BJ (cell line): ENCODE results near the gene NUP153. TPM values are rescaled to one million over a fixed set of nuclear protein-coding genes. Genes with fewer than 3 reads are reported as not detected.
"Not testable (repeated sequence)": the region's sequence is repeated elsewhere in the genome, so short reads cannot be mapped to it uniquely, and the experiment has no call there.

Source experiments
- CTCF ChIA-PET: fragments of 350-600 bp; formaldehyde crosslinking; extraction: SDS; loops from one replicate; lab custom pipeline; 2021; ENCODE audit warnings: antibody characterized with exemption, inconsistent platforms; lab: Yijun Ruan, JAX
- POLR2A ChIA-PET: fragments of 300-600 bp; sonication (Branson Sonifier 250); formaldehyde crosslinking; extraction: SDS; loops from one replicate; lab custom pipeline; 2021; ENCODE audit warnings: antibody characterized with exemption; lab: Charles Lee
- DNase-seq: peaks from one replicate; pipeline ENCODE4 v3.0.0-alpha.2; 2011; ENCODE audit warnings: low read depth
- H3K27me3 ChIP-seq: 2 replicates; pipeline ENCODE4 v1.6.0; 2011; ENCODE audit warnings: low read length; ENCODE audit not compliant: control insufficient read depth, insufficient read depth
- H3K36me3 ChIP-seq: 2 replicates; pipeline ENCODE4 v1.5.1; 2011; ENCODE audit warnings: low read length; ENCODE audit not compliant: control insufficient read depth, insufficient read depth
- H3K4me3 ChIP-seq: 2 replicates; pipeline ENCODE4 v1.5.1; 2011; ENCODE audit warnings: low read depth, mild to moderate bottlenecking, control low read depth, low read length
- polyA plus RNA-seq: library from polyadenylated mRNA; depleted of rRNA; stranded (reverse); fragments of >200 nt; gene quantifications from 2 replicates; pipeline ENCODE4 v1.2.3, GENCODE V29; 2011
- TF ChIP-seq, protein P1 (sequence below): IDR thresholded peaks from 2 replicates; pipeline ENCODE4 v1.5.1; 2011; ENCODE audit warnings: low read depth, mild to moderate bottlenecking, control low read depth, inconsistent platforms, low read length, moderate library complexity; ENCODE audit not compliant: insufficient read depth

Gene NUP153
- polyA plus RNA-seq, 1 experiment = 15.6 TPM

DNA sequence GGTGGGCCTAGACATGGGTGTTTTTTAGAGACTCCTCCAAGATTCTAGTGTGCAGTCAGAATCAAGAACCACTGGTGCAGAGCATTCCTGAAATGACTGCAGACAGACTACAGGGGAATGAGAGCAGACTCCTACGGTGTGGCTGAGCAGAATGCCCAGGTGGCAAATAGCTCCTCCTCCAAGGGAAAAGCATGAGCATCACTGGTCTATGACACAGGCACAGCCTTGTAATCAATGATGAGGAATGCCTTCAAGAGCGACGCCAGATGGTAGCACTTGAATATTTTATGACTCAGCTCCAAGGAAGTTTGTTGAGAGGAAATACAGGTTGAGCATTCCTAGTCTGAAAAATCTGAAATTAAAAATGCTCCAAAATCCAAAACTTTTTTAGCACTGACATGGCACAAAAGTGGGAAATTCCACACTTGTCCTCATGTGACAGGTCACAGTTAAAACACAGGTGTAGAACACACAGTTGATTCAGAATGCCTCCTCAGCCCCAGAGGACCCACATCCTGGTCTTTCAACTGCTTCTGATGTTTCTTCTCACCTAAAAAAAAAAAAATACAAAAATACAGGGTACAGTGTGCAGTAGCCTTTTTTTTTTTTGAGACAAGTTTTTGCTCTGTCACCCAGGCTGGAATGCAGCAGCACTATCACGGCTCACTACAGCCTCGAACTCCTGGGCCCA is 117.2 kb downstream of the NUP153 start:
- ChIA-PET POLR2A (interaction anchor here (0.6 to 0.7 kb wide), 2 partner anchors 10 to 378 kb away, joined by 3 to 4 read pairs; partner anchors contain the start of gene FAM8A1), CTCF (interaction anchor here (1.1 to 2.6 kb wide), 3 partner anchors 10 to 215 kb away, joined by 3 to 13 read pairs (median 4); partner anchors contain the start of gene FAM8A1)
- TF ChIP-seq, protein P1, sequence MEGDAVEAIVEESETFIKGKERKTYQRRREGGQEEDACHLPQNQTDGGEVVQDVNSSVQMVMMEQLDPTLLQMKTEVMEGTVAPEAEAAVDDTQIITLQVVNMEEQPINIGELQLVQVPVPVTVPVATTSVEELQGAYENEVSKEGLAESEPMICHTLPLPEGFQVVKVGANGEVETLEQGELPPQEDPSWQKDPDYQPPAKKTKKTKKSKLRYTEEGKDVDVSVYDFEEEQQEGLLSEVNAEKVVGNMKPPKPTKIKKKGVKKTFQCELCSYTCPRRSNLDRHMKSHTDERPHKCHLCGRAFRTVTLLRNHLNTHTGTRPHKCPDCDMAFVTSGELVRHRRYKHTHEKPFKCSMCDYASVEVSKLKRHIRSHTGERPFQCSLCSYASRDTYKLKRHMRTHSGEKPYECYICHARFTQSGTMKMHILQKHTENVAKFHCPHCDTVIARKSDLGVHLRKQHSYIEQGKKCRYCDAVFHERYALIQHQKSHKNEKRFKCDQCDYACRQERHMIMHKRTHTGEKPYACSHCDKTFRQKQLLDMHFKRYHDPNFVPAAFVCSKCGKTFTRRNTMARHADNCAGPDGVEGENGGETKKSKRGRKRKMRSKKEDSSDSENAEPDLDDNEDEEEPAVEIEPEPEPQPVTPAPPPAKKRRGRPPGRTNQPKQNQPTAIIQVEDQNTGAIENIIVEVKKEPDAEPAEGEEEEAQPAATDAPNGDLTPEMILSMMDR = no peak

DNA sequence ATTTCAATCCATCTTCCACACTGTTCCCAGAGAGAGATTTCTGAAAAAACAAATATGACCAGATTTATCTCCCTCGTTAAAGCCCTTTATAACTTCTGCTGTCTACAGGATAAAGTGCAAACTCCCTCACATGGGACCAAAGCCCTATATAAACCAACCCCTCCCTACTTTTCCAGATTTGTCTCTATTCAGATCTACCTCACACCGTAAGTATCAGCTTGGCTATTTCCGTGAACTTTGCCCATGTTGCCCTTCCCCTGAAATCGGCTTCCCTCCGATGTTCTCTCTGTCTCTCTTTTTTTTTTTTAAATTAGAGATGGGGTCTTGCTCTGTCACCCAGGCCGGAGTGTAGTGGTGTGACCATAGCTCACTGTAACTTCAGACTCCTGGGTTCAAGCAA is 118.7 kb downstream of the NUP153 start:
- H3K27me3 ChIP-seq = no peaks in the 10 kb centered on the region
- H3K36me3 ChIP-seq = no peaks in the 10 kb centered on the region
- no peak for DNase-seq
- TF ChIP-seq, protein P1 = no peak
- no peak overlapping the region for H3K4me3 ChIP-seq
- POLR2A ChIA-PET = no interaction called here
- CTCF ChIA-PET = interaction anchor here (0.6 to 2.6 kb wide), 3 partner anchors 12 to 231 kb away, joined by 3 to 13 read pairs (median 4); partner anchors contain the start of gene FAM8A1

More for the DNA sequence above, 117.2 kb downstream of the NUP153 start:
- peak; percentile 33 for DNase-seq
- H3K36me3 ChIP-seq = no peaks in the 10 kb centered on the region
- no peak overlapping the region for H3K4me3 ChIP-seq
- no peaks in the 10 kb centered on the region for H3K27me3 ChIP-seq

DNA sequence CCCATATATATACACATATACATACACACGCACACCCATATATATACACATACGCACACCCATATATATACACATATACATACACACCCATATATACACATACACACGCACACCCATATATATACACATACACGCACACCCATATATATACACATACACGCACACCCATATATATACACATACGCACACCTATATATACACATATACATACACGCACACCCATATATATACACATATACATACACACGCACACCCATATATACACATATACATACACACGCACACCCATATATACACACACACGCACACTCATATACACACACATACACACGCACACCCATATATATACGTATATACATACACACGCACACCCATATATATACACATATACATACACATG is 120.1 kb downstream of the NUP153 start:
- POLR2A ChIA-PET, H3K36me3 ChIP-seq, DNase-seq, H3K4me3 ChIP-seq, H3K27me3 ChIP-seq: not testable (repeated sequence)
- CTCF ChIA-PET = interaction anchor here (1.2 kb wide), 1 partner anchor 351 kb away, joined by 3 read pairs; no protein-coding TSS in a partner anchor

DNA sequence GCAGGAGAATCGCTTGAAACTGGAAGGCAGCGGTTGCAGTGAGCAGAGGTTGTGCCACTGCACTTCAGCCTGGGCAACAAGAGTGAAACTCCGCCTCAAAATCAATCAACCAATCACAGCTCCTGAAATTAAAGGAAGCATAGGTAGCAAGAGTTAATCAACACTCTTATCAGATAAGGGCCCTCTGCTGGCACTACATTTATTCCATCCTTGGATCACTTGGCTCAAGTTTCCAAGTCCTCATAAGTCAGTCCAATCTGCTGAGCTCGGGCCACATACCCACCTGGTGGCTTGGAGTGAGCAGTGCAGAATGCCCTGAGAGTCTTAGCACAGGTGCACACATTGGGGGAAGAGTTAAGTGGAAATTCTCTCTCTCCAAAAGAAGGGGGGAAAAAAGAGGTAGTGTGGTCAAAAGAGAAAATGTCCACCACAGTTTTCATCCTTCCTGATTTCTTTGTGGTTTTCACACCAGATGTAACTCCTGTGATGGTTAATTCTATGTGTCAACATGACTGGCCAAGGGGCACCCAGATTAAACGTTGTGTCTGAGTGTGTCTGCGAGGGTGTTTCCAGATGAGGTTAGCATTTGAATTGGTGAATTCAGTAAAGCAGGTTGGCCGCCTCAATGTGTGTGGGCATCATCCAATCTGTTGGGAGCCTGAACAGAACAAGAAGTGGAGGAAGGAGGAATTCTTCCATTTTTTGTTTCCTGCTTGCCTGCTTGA is 120.8 kb downstream of the NUP153 start:
- Histone ChIP-seq H3K27me3 (no peaks in the 10 kb centered on the region), H3K4me3 (no peak overlapping the region), H3K36me3 (no peaks in the 10 kb centered on the region)
- DNase-seq = no peak
- ChIA-PET POLR2A (no interaction called here), CTCF (interaction anchor here (1.1 to 1.2 kb wide), 5 partner anchors 219 to 432 kb away, joined by 3 to 7 read pairs (median 4); no protein-coding TSS in a partner anchor)
- TF ChIP-seq, protein P1 = no peak

DNA sequence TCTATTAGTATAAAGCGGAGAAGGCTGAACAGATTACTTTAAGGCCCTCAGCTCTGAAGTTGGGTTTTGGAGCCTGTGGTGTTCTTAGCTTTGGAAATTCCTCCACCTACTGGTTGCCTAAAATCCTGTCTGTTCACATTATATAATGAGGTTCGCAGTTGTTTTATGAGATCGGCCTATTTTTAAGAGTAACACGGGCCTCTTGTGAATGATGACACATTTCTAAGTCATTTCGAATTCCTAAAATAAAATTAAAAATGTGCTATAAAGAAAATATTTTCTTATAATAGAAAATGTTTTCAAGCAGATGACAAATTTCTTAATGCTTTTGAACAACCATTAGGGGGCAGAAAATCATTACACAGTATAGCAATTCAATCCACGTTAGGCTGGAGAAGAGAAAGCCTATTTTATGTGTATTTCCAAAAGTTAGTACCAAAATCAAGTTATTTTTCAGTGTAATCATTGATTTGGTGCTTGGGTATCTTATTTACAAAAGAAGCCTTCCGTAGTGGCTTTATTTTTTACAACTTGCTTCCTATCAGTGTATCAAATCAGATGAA is 122.4 kb downstream of the NUP153 start:
- ChIA-PET CTCF (interaction anchor here (0.6 to 1.7 kb wide), 27 partner anchors 10 to 447 kb away, joined by 3 to 17 read pairs (median 5); partner anchors contain the start of genes FAM8A1 and RBM24), POLR2A (interaction anchor here (0.6 kb wide), 1 partner anchor 137 kb away, joined by 17 read pairs; no protein-coding TSS in a partner anchor)
- DNase-seq = peak; percentile 37
- no peaks in the 10 kb centered on the region for H3K36me3 ChIP-seq
- TF ChIP-seq, protein P1 = peak; percentile 66
- H3K27me3 ChIP-seq = no peaks in the 10 kb centered on the region
- no peak overlapping the region for H3K4me3 ChIP-seq
